Liver (tissue), 9 donors: ENCODE data around the gene C12orf75. TPM values are rescaled to one million over a fixed set of nuclear protein-coding genes. Genes with fewer than 3 reads are reported as not detected.

Experiments
- DNase-seq: peaks from one replicate; pipeline ENCODE4 v3.0.0-alpha.2; 2017; ENCODE audit warnings: low spot score
- H3K27ac ChIP-seq, 2 donors: one replicate each; pipeline ENCODE4 v1.7.0; 2013; ENCODE audit warnings: inconsistent platforms in 2 of 2, low read length in 2 of 2, control low read depth in 1 of 2, low read depth in 1 of 2, mild to moderate bottlenecking in 1 of 2
- H3K27me3 ChIP-seq, 4 donors: one replicate each; pipeline versions ENCODE4 v1.6.1 to v1.7.0; 2013; ENCODE audit warnings: low read length in 3 of 4, inconsistent platforms in 1 of 4, mild to moderate bottlenecking in 1 of 4, moderate library complexity in 1 of 4; ENCODE audit not compliant: control insufficient read depth in 4 of 4, insufficient read depth in 4 of 4
- H3K36me3 ChIP-seq, 4 donors: one replicate each; pipeline versions ENCODE4 v1.6.1 to v1.7.0; 2013; ENCODE audit warnings: low read length in 3 of 4, mild to moderate bottlenecking in 3 of 4, low read depth in 1 of 4, moderate library complexity in 1 of 4; ENCODE audit not compliant: control insufficient read depth in 4 of 4, insufficient read depth in 3 of 4
- H3K4me1 ChIP-seq, 4 donors: one replicate each; pipeline versions ENCODE4 v1.6.1 to v1.7.0; 2013; ENCODE audit warnings: low read length in 3 of 4, mild to moderate bottlenecking in 3 of 4, moderate library complexity in 1 of 4; ENCODE audit not compliant: control insufficient read depth in 4 of 4, insufficient read depth in 4 of 4
- H3K4me3 ChIP-seq, 3 donors: one replicate each; pipeline versions ENCODE4 v1.6.1 to v1.7.0; 2013; ENCODE audit warnings: low read length in 3 of 3, control low read depth in 1 of 3, low read depth in 1 of 3, mild to moderate bottlenecking in 1 of 3
- H3K9ac ChIP-seq, 2 donors: one replicate each; pipeline ENCODE4 v1.7.0; 2013; ENCODE audit warnings: low read length in 2 of 2, mild to moderate bottlenecking in 2 of 2, moderate library complexity in 2 of 2, control low read depth in 1 of 2, low read depth in 1 of 2
- H3K9me3 ChIP-seq, 4 donors: one replicate each; pipeline versions ENCODE4 v1.6.1 to v1.7.0; 2013; ENCODE audit warnings: low read length in 3 of 4; ENCODE audit not compliant: control insufficient read depth in 4 of 4
- ATF3 ChIP-seq: IDR thresholded peaks from 2 replicates; pipeline ENCODE4 v1.6.1; 2016; ENCODE audit warnings: antibody characterized with exemption
- FOXA2 ChIP-seq: IDR thresholded peaks from 2 replicates; pipeline ENCODE4 v1.6.1; 2016; ENCODE audit warnings: antibody characterized with exemption
- GABPA ChIP-seq, 2 donors: IDR thresholded peaks in 1 of 2; conservative IDR thresholded peaks in 1 of 2; 2 replicates each; pipeline ENCODE4 v1.6.1; 2016; ENCODE audit warnings: antibody characterized with exemption in 2 of 2, mild to moderate bottlenecking in 1 of 2, moderate library complexity in 1 of 2
- JUND ChIP-seq, 2 donors: IDR thresholded peaks; 2 replicates each; pipeline ENCODE4 v1.6.1; 2016; ENCODE audit warnings: antibody characterized with exemption in 2 of 2
- NR2F2 ChIP-seq: IDR thresholded peaks from 2 replicates; pipeline ENCODE4 v1.6.1; 2016; ENCODE audit warnings: antibody characterized with exemption
- REST ChIP-seq: IDR thresholded peaks from 2 replicates; pipeline ENCODE4 v1.6.1; 2016; ENCODE audit warnings: antibody characterized with exemption, mild to moderate bottlenecking
- RXRA ChIP-seq, 2 donors: IDR thresholded peaks; 2 replicates each; pipeline ENCODE4 v1.6.1; 2017 to 2018; ENCODE audit warnings: antibody characterized with exemption in 2 of 2, mild to moderate bottlenecking in 1 of 2
- SP1 ChIP-seq: IDR thresholded peaks from 2 replicates; pipeline ENCODE4 v1.6.1; 2018; ENCODE audit warnings: antibody characterized with exemption, mild to moderate bottlenecking
- TAF1 ChIP-seq: conservative IDR thresholded peaks from 2 replicates; pipeline ENCODE4 v1.6.1; 2016; ENCODE audit warnings: antibody characterized with exemption, mild to moderate bottlenecking
- YY1 ChIP-seq: IDR thresholded peaks from 2 replicates; pipeline ENCODE4 v1.6.1; 2016; ENCODE audit warnings: antibody characterized with exemption, mild to moderate bottlenecking
- ZBTB33 ChIP-seq: IDR thresholded peaks from 2 replicates; pipeline ENCODE4 v1.6.1; 2016; ENCODE audit warnings: antibody characterized with exemption
- WGBS: extraction: QIAGEN DNeasy Blood & Tissue Kit; methylation state at CpG from one replicate; pipeline ENCODE4 v1.1.7; 2013; 5-methylcytosine and 5-hydroxymethylcytosine counted together
- polyA plus RNA-seq, 2 donors: library from polyadenylated mRNA; stranded (reverse) in 1 of 2; unstranded in 1 of 2; fragments of 200-250 nt in 1 of 2; fragments of >200 nt in 1 of 2; fragmentation: Nextera tagmentation in 1 of 2; extraction: Ambion mirVana in 1 of 2; gene quantifications; one replicate each; pipeline versions ENCODE4 v1.2.1 to v1.2.3, GENCODE V29; 2013 to 2015
- total RNA-seq, 2 donors: library from RNA; depleted of rRNA; stranded (reverse); fragments of >200 nt; gene quantifications; one replicate each; pipeline ENCODE4 v1.2.3, GENCODE V29; 2014
- TF ChIP-seq, protein P1 (sequence below): IDR thresholded peaks from 2 replicates; pipeline ENCODE4 v1.6.1; 2016; ENCODE audit warnings: antibody characterized with exemption
- TF ChIP-seq, protein P2 (sequence below): fragments of 150-350 bp; IDR thresholded peaks from 2 replicates; pipeline ENCODE4 v1.5.1; 2017; ENCODE audit warnings: improper control_type of control experiment, low read depth, low read length; ENCODE audit not compliant: missing input control
- donor health status: healthy.
- donor health status: healthy.
- donor health status: healthy.
- donor health status: healthy.
- donor health status: healthy.

Gene C12orf75
- total and polyA plus RNA-seq, 4 donors: 1.2 to 3.9 (median 2.8) TPM

GRCh38 chr12:105384916-105385535 is 54.5 kb downstream of the C12orf75 start (continued):
- no peak for TF ChIP-seq REST
- TF ChIP-seq, protein P1, sequence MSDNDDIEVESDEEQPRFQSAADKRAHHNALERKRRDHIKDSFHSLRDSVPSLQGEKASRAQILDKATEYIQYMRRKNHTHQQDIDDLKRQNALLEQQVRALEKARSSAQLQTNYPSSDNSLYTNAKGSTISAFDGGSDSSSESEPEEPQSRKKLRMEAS: no peak

DNA sequence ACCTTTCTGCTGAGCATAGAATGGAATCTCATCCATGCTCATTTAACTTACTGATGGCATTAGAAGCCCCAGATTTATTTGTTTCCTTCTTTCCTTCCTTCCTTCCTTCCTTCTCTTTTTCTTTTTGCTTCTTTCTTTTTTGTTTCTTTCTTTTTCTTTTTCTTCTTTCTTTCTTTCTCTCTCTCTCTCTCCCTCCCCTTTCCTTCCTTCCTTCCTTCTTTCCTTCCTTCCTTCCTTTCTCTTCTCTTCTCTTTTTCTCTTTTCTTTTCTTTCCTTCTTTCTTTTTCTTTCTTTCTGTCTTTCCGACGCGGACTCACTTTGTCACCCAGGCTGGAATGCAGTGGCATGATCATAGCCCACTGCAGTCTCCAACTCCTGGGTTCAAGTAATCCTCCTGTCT is 55.9 kb downstream of the C12orf75 start:
- TF ChIP-seq NR2F2 (no peak), ZBTB33 (no peak), ATF3 (no peak), YY1 (no peak), FOXA2 (no peak), GABPA (IDR thresholded peaks at IDR 0.05 in 1 of 2, conservative IDR thresholded peaks at IDR 0.05 in 1 of 2) (no peak), RXRA (IDR thresholded peaks at IDR 0.05) (no peak), SP1 (no peak), JUND (IDR thresholded peaks at IDR 0.05) (no peak), TAF1 (no peak)
- TF ChIP-seq, protein P1: no peak
- TF ChIP-seq, protein P2, sequence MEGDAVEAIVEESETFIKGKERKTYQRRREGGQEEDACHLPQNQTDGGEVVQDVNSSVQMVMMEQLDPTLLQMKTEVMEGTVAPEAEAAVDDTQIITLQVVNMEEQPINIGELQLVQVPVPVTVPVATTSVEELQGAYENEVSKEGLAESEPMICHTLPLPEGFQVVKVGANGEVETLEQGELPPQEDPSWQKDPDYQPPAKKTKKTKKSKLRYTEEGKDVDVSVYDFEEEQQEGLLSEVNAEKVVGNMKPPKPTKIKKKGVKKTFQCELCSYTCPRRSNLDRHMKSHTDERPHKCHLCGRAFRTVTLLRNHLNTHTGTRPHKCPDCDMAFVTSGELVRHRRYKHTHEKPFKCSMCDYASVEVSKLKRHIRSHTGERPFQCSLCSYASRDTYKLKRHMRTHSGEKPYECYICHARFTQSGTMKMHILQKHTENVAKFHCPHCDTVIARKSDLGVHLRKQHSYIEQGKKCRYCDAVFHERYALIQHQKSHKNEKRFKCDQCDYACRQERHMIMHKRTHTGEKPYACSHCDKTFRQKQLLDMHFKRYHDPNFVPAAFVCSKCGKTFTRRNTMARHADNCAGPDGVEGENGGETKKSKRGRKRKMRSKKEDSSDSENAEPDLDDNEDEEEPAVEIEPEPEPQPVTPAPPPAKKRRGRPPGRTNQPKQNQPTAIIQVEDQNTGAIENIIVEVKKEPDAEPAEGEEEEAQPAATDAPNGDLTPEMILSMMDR: no peak
- 97% methylated on average over 3 of the region's 3 CpGs for WGBS
- H3K9me3 ChIP-seq: no peaks in the 10 kb centered on the region
- no peak overlapping the region for H3K4me3 ChIP-seq
- no peaks in the 10 kb centered on the region for H3K27me3 ChIP-seq
- H3K36me3 ChIP-seq: no peaks in the 10 kb centered on the region
- no peak overlapping the region for H3K9ac ChIP-seq
- H3K27ac ChIP-seq: no peak overlapping the region
- no peak for DNase-seq
- peaks cover 0 to 5% (median 4%) of the 10 kb centered on the region in 4 donors for H3K4me1 ChIP-seq
